Measurements from ENCODE around the gene GNAZ.

GNAZ gene

DNA sequence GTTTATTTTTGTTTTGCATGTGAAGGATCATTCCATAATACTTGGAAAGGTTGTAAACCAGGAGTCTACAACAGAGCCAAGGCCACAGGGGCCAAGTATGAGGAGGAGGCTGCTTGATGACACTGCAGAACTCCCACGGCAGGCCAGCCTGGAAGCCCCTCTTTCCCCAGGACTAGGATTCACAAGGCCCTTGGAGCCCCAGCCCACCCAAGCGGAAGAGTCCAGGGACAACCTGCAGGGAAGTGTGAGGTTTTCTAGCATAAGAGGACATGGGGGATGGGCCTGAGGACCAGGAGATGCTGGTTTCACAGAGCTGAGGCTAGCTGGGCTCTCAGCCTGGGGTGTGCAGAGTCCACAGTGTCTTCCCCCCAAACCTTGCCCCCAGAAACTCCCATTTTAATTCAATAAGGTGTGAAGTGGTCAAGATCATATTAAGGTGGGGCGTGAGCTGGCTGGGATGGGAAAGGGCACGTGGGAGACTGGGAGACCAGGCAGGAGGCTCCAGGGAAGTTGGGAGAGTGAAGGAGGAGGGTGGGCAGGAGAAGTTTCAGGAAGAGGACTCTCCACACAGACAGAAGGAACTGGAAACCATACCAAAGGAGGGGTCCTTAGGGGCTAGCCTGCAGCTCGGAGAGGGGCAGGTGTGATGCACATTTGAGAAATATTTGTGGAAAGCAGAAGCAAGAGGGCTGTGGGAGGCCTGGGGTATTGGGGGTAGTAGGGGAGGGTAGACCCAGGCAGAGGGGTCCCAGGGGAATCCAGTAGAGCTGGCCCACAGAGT, 12.4 kb downstream of the GNAZ start:
- Histone ChIP-seq H3K4me3 (replicated peaks; ENCODE audit: low read depth, low read length) (no peak overlapping the region), H3K27me3 (replicated peaks; ENCODE audit: control insufficient read depth, insufficient read depth, low read length) (no peaks in the 10 kb centered on the region; the same call in 1 of the 2 replicates), H3K36me3 (ENCODE audit: control insufficient read depth, insufficient read depth, low read length) (no peaks in the 10 kb centered on the region)
- TF ChIP-seq, protein P1, sequence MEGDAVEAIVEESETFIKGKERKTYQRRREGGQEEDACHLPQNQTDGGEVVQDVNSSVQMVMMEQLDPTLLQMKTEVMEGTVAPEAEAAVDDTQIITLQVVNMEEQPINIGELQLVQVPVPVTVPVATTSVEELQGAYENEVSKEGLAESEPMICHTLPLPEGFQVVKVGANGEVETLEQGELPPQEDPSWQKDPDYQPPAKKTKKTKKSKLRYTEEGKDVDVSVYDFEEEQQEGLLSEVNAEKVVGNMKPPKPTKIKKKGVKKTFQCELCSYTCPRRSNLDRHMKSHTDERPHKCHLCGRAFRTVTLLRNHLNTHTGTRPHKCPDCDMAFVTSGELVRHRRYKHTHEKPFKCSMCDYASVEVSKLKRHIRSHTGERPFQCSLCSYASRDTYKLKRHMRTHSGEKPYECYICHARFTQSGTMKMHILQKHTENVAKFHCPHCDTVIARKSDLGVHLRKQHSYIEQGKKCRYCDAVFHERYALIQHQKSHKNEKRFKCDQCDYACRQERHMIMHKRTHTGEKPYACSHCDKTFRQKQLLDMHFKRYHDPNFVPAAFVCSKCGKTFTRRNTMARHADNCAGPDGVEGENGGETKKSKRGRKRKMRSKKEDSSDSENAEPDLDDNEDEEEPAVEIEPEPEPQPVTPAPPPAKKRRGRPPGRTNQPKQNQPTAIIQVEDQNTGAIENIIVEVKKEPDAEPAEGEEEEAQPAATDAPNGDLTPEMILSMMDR (IDR thresholded peaks at IDR 0.05; ENCODE audit: insufficient read depth, low read length, poor library complexity, severe bottlenecking): no peak
- DNase-seq (ENCODE audit: extremely low read depth, insufficient read length): no peak

DNA sequence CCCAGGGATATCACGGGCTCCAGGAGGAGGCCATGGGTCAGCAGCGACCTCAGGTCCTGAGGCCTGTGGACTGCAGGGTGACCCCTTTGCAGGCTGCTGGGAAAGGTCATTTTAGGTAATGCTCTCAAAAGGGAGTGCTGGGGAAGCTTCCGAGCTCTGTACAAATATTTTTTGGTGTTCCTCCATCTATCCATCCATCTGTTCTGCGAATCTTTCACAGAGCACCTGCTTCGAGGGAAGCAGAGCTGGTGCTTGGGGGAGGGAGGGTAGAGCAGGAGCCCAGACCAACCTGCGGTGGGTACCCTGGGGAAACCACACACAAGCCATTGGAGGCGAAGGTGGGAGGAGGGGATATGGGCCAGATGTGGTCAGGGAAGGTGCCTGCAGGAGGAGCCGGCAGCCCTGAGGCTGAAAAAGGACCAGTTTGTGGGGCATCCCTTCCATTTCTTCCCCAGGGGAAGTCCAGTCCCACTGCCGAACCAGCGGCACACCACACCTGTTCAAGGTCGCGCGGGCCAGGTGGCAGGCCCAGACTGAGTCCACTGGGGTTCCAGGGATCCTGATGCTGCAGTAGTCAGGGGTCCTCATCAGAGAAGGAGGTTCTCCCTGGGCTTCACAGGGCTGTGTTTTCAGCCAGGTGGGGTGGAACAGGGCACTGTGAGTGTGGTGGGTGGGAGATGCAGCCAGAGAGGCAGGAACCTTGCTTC, 13.1 kb downstream of the GNAZ start:
- no peak overlapping the region for H3K4me3 ChIP-seq (replicated peaks; ENCODE audit: low read depth, low read length)
- no peak for DNase-seq (ENCODE audit: extremely low read depth, insufficient read length)
- TF ChIP-seq, protein P1 (IDR thresholded peaks at IDR 0.05; ENCODE audit: insufficient read depth, low read length, poor library complexity, severe bottlenecking): no peak
- H3K27me3 ChIP-seq (replicated peaks; ENCODE audit: control insufficient read depth, insufficient read depth, low read length): no peaks in the 10 kb centered on the region; the same call in 1 of the 2 replicates
- no peaks in the 10 kb centered on the region for H3K36me3 ChIP-seq (ENCODE audit: control insufficient read depth, insufficient read depth, low read length)

DNA sequence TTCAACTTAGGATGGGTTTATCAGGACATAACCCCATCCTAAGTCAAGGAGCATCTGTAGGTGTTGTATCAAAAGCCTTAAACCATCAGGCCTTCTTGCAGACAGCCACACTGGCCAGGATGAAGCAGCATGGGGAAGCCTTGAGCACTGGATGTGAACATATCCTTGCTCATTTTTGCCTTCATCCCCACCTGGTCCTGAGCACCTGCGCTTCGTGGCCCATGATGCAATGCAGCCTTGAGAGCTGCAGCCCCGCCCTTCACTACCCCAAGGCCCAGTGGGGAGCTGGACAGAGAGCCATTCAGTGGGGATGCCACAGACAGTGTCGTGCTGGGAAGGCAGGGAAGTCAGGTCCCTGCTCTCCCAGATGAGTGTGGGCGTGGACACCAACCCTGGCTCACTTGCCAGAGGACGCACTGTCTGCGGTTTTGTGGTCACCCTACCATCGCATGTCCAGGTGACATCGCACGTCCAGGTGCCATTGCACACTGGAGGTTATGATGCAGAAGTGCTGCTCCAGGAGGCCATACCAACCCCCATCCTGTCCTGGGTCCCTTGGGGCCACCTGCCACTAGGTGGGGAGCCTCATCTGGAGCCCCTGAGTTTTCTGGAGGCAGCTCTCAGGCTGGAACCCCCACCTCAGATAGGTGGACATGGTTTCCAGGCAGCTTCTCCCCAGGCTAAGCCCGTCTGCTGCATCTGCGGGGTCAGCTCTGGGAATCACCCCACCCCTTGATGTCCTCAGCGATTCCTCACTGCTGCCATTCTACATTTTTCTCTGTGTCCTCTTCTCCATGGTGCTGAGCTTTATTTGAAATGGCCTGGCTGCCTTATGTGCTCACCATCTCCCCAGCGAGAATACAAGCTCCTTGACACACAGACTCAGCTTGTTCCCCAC, 14.4 kb downstream of the GNAZ start:
- Histone ChIP-seq H3K4me3 (replicated peaks; ENCODE audit: low read depth, low read length) (no peak overlapping the region), H3K36me3 (ENCODE audit: control insufficient read depth, insufficient read depth, low read length) (no peaks in the 10 kb centered on the region), H3K27me3 (replicated peaks; ENCODE audit: control insufficient read depth, insufficient read depth, low read length) (no peaks in the 10 kb centered on the region; the same call in 1 of the 2 replicates)
- DNase-seq (ENCODE audit: extremely low read depth, insufficient read length): no peak
- TF ChIP-seq, protein P1 (IDR thresholded peaks at IDR 0.05; ENCODE audit: insufficient read depth, low read length, poor library complexity, severe bottlenecking): no peak

DNA sequence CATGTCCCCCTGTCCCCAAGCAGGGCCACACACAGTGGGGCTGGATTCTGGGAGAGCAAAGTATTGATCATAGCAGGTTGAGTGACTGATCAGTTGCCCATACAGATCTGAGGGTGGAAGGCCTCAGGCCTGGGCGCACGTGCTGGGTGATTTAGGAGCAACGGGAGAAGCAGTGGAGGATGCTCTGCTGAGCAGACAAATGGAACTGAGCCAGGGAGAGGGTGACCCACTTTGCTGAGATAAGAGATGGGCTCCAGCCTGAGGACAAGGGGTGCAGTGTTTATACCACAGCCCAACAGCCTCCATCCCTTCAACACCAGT, 15.0 kb downstream of the GNAZ start:
- TF ChIP-seq, protein P1 (IDR thresholded peaks at IDR 0.05; ENCODE audit: insufficient read depth, low read length, poor library complexity, severe bottlenecking): no peak
- H3K4me3 ChIP-seq (replicated peaks; ENCODE audit: low read depth, low read length): no peak overlapping the region
- no peaks in the 10 kb centered on the region; the same call in 1 of the 2 replicates for H3K27me3 ChIP-seq (replicated peaks; ENCODE audit: control insufficient read depth, insufficient read depth, low read length)
- no peaks in the 10 kb centered on the region for H3K36me3 ChIP-seq (ENCODE audit: control insufficient read depth, insufficient read depth, low read length)
- DNase-seq (ENCODE audit: extremely low read depth, insufficient read length): no peak

DNA sequence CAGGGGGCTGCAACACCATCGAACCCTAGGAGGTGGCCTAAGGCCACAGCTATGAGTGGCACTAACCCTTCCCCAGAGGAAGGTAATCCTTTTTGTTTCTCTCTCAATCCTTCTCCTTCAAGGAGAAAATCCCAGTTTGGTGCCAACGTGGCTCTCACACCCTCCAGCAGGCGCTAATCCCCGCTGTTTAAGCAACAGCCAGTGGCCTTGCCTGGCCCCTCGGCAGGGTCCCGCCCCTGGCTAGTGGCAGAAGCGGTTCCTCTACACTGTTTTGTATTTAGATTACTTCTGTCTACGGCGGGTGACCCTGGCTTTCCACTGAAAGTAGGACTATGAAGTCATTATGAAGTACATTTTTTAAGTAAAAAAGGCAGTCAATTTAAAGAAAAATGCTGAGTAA, 15.5 kb downstream of the GNAZ start:
- H3K36me3 ChIP-seq (ENCODE audit: control insufficient read depth, insufficient read depth, low read length): no peaks in the 10 kb centered on the region
- TF ChIP-seq, protein P1 (IDR thresholded peaks at IDR 0.05; ENCODE audit: insufficient read depth, low read length, poor library complexity, severe bottlenecking): no peak
- no peak overlapping the region for H3K4me3 ChIP-seq (replicated peaks; ENCODE audit: low read depth, low read length)
- H3K27me3 ChIP-seq (replicated peaks; ENCODE audit: control insufficient read depth, insufficient read depth, low read length): no peaks in the 10 kb centered on the region; the same call in 1 of the 2 replicates
- no peak for DNase-seq (ENCODE audit: extremely low read depth, insufficient read length)
